H1 (cell line): ENCODE measurements around the gene TOP3B. TPM values are rescaled to one million over a fixed set of nuclear protein-coding genes. Genes with fewer than 3 reads are reported as not detected.

ENCODE experiments used
- BACH1 ChIP-seq: IDR thresholded peaks from 2 replicates; pipeline ENCODE4 v1.6.1; 2012; ENCODE audit warnings: low read length, improper control_type of control experiment
- CTBP2 ChIP-seq: IDR thresholded peaks from 2 replicates; pipeline ENCODE4 v1.7.0; 2011; ENCODE audit warnings: borderline replicate concordance, mild to moderate bottlenecking, moderate library complexity, mixed read lengths, low read length; ENCODE audit not compliant: insufficient read depth, insufficient read length
- EZH2 ChIP-seq: fragments of 200-600 bp; sonication (generic); IDR thresholded peaks from 2 replicates; pipeline ENCODE4 v1.7.1; 2012; ENCODE audit warnings: low read depth, mild to moderate bottlenecking, moderate library complexity, low read length, inconsistent platforms; ENCODE audit not compliant: severe bottlenecking
- KDM5A ChIP-seq: fragments of 200-600 bp; IDR thresholded peaks from 2 replicates; pipeline ENCODE4 v1.7.1; 2012; ENCODE audit warnings: mild to moderate bottlenecking, low read length, inconsistent platforms, mixed read lengths
- NANOG ChIP-seq: IDR thresholded peaks from 2 replicates; pipeline ENCODE4 v1.6.1; 2011; ENCODE audit warnings: low read length, low read depth, mild to moderate bottlenecking, inconsistent platforms; ENCODE audit not compliant: insufficient read depth, poor library complexity, severe bottlenecking
- SP1 ChIP-seq: IDR thresholded peaks from 2 replicates; pipeline ENCODE4 v1.6.1; 2011; ENCODE audit warnings: low read depth, low read length
- SUZ12 ChIP-seq: fragments of 200-600 bp; sonication (generic); IDR thresholded peaks from 2 replicates; pipeline ENCODE4 v1.6.1; 2012; ENCODE audit warnings: mild to moderate bottlenecking, inconsistent platforms, low read length, moderate library complexity, mixed read lengths
- TAF7 ChIP-seq: optimal IDR thresholded peaks from 2 replicates; pipeline ENCODE3; 2011; ENCODE audit warnings: low read depth, mild to moderate bottlenecking, inconsistent platforms, low read length, moderate library complexity, borderline replicate concordance
- polyA plus RNA-seq, 7 experiments: library from polyadenylated mRNA; depleted of rRNA in 3 of 7; stranded (reverse) in 5 of 7; unstranded in 2 of 7; fragments of >200 nt in 5 of 7; fragments of 200-250 nt in 2 of 7; gene quantifications; 1 replicate in 5 of 7; 2 replicates in 1 of 7; 4 replicates in 1 of 7; pipeline versions ENCODE4 v1.2.1 to v1.2.3, GENCODE V29; 2011 to 2013; ENCODE audit warnings: missing spikeins in 2 of 7, mixed read lengths in 2 of 7
- total RNA-seq: library from RNA; stranded (reverse); fragmentation: NEBNext Ultra II Directional; extraction: Animal tissue kit (Norgen Biotek cat#: 25700); gene quantifications from 2 replicates; pipeline ENCODE4 v1.2.1, GENCODE V29; 2021

Gene TOP3B
- total and polyA plus RNA-seq, 2 of the 8 experiments (the other 6 are each of a cell fraction or from before 2014, with no cell fraction given), result 30.4 to 52.8 TPM

- TF ChIP-seq EZH2, result no peak
- no peak for TF ChIP-seq SP1
- TF ChIP-seq CTBP2, result no peak
- TF ChIP-seq BACH1, result no peak
- TF ChIP-seq KDM5A, result no peak
- no peak for TF ChIP-seq NANOG
- no peak for TF ChIP-seq SUZ12
- TF ChIP-seq TAF7, result peak; percentile 42
These were observed 29.7 kb downstream of the TOP3B start, which contains the start of gene PPM1F (continued) for GRCh38 chr22:21952586-21953571.
